HUES48 (cell line): ENCODE data around the gene JAZF1.

Experiments used
- H3K27ac ChIP-seq: one replicate; pipeline ENCODE4 v1.7.0; 2013; ENCODE audit warnings: low read depth, low read length, inconsistent platforms
- H3K27me3 ChIP-seq: 2 replicates; pipeline ENCODE4 v1.6.1; 2013; ENCODE audit warnings: mild to moderate bottlenecking, low read length; ENCODE audit not compliant: control insufficient read depth, insufficient read depth
- H3K36me3 ChIP-seq: 2 replicates; pipeline ENCODE4 v1.6.1; 2013; ENCODE audit warnings: low read length; ENCODE audit not compliant: control insufficient read depth, insufficient read depth
- H3K4me1 ChIP-seq: 2 replicates; pipeline ENCODE4 v1.6.1; 2013; ENCODE audit warnings: mild to moderate bottlenecking, low read length; ENCODE audit not compliant: control insufficient read depth, insufficient read depth
- H3K4me3 ChIP-seq: 2 replicates; pipeline ENCODE4 v1.5.1; 2013; ENCODE audit warnings: mild to moderate bottlenecking, low read depth, low read length
- H3K9ac ChIP-seq: 2 replicates; pipeline ENCODE4 v1.6.1; 2013; ENCODE audit warnings: mild to moderate bottlenecking, low read depth, low read length, moderate library complexity
- H3K9me3 ChIP-seq: 2 replicates; pipeline ENCODE4 v1.6.1; 2013; ENCODE audit warnings: low read length; ENCODE audit not compliant: control insufficient read depth, insufficient read depth

The JAZF1 gene

DNA sequence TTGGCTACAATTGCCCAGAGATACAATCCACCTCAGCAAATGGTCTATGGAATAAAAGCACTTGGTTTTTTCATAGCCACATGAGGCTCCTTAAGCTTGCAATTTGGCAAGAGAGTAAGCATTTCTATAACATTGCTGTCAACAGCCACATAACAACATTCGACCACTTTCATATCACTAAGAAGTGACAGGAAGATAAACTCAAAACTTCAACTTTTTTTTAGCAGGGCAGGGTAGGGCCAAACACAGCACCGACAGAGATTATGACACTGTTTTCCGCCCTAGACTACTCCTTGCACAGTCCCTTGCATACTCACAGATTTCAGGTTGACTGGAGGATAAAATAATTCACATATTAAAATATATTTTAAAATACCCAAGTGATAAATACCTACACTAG is 185.4 kb downstream of the JAZF1 start:
- no peak overlapping the region for H3K4me3 ChIP-seq
- peaks cover 7% of the 10 kb centered on the region for H3K4me1 ChIP-seq
- peaks cover 3% of the 10 kb centered on the region; the same call in 1 of the 2 replicates for H3K36me3 ChIP-seq
- H3K27me3 ChIP-seq: no peaks in the 10 kb centered on the region
- H3K27ac ChIP-seq: no peak overlapping the region
- no peak overlapping the region for H3K9ac ChIP-seq
- no peaks in the 10 kb centered on the region for H3K9me3 ChIP-seq

DNA sequence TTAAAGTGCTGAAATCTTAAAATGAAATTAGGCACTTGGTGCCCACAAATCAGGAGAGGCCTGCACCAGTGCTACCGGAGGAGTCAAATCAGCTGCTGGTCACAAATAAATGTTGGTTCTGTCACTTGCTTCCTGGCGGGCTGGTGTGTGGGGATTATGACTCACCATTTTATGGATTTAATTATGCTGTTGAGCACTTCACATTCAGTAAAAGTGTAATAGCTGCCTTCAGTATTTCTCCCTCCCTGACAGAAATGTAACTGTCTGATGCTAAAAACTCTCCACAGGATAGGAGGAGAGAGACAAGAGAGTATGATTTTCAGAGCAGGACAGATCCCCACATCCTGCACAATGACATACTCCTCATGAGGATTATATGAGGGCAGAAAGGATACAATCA is 186.0 kb downstream of the JAZF1 start:
- no peaks in the 10 kb centered on the region for H3K9me3 ChIP-seq
- peaks cover 3% of the 10 kb centered on the region; the same call in 1 of the 2 replicates for H3K36me3 ChIP-seq
- H3K9ac ChIP-seq: no peak overlapping the region
- H3K27ac ChIP-seq: no peak overlapping the region
- no peak overlapping the region for H3K4me3 ChIP-seq
- H3K4me1 ChIP-seq: peaks cover 7% of the 10 kb centered on the region
- H3K27me3 ChIP-seq: no peaks in the 10 kb centered on the region

DNA sequence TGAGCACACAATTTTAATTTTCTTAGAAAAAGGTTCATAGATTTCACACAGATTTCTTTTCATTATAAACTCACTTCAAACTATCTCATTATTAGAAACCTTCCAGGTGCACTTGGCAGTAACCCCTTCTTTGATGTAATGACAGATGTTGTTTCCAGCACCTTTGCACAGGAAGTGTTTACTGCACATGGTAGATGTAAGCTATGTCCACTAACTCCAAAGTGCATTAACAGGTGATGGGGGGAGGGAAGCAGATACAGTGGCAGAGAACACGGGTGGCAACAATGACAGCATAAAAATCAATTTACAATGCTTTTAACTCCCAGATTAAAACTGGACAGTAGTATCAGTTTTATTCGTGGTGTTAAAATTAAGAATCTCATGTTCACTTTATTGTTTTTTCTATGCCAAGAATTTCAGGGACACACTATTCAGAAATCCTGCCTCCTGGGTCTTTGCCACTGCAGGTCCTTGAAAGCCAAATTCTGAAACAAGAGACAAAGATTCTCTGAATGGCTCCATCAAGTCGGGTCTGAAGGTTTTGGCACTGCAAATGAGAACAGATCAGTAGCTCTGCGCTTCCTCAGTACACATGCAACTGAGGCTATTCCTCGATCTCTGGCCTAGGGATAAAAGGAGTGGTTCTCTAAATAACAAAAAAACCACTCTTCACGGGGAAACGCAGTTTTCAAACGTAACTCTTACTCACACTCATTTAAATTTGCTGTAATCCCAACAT is 187.7 kb downstream of the JAZF1 start:
- no peak overlapping the region for H3K9ac ChIP-seq
- H3K4me3 ChIP-seq: no peak overlapping the region

DNA sequence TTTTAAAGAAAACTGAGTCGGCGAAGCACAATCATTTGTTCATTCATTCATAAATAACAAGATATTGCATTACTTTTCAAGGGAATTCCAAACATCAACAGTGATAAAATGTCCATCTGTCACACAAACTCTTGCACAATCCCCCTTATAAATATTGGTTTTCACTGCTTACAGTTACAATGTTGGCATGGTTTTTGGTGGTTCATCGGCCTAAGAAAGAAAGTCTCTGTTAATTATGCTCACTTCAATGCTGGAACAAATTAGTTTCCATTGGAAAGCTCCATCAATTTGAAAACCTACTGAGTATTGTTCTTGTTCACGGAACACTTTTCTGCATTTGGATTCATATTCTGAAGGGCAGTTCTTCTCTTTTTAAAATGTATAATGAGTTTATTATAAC is 188.5 kb downstream of the JAZF1 start:
- Histone ChIP-seq H3K27ac (no peak overlapping the region), H3K9ac (no peak overlapping the region), H3K4me3 (no peak overlapping the region), H3K36me3 (peaks cover 3% of the 10 kb centered on the region; the same call in 1 of the 2 replicates), H3K9me3 (no peaks in the 10 kb centered on the region; the same call in 1 of the 2 replicates), H3K27me3 (no peaks in the 10 kb centered on the region), H3K4me1 (peaks cover 7% of the 10 kb centered on the region)

More for the DNA sequence above, 187.7 kb downstream of the JAZF1 start:
- Histone ChIP-seq H3K27ac (no peak overlapping the region), H3K9me3 (no peaks in the 10 kb centered on the region; the same call in 1 of the 2 replicates), H3K27me3 (no peaks in the 10 kb centered on the region), H3K4me1 (peaks cover 7% of the 10 kb centered on the region), H3K36me3 (peaks cover 3% of the 10 kb centered on the region; the same call in 1 of the 2 replicates)

DNA sequence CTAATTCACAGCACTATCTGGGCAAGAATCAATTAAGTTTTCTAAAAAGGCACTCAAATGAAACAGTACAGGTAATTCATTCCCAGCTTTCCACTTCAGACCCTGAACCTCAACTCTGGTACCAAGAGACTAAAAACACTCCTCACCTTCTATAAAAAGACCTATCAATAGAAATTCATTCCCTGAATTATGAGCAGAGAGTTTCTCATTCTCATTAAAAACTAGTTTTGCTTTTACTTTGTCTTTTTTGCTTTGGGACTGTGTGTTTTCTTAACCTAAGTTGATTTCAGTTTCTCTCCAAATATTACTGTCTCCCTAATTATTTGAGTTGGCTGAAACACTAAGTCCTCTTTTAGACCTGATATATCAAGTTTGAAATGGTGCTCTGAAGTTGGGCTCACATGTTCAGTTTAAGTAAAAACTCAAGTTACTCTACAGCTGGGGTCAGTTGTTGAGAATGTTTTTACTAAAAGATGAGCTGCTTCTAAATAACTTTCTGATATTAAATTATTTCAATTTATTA is 189.5 kb downstream of the JAZF1 start:
- H3K9ac ChIP-seq: no peak overlapping the region
- H3K4me3 ChIP-seq: no peak overlapping the region
- peaks cover 7% of the 10 kb centered on the region for H3K4me1 ChIP-seq
- H3K27ac ChIP-seq: no peak overlapping the region
- peaks cover 3% of the 10 kb centered on the region; the same call in 1 of the 2 replicates for H3K36me3 ChIP-seq
- no peaks in the 10 kb centered on the region; the same call in 1 of the 2 replicates for H3K9me3 ChIP-seq
- H3K27me3 ChIP-seq: no peaks in the 10 kb centered on the region

DNA sequence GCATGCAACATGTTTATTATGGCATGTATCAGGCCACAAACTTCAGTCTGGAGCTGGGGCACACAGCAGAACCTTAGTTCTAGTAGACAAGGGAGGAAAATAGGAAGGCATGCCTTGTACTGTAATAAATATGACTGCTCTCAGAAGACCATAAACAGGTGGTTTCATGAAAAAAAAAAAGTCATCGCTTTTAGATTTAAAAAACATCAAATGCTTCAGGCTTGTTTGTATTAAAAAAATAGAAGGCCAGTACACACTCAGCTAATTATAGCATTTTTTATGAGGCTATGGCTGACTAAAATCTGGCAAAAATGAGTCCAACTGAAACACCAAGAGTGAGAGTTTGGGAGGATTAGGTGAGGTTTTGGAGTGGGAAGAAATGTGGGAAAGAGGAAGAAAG is 204.1 kb downstream of the JAZF1 start:
- Histone ChIP-seq H3K27ac (no peak overlapping the region), H3K4me3 (no peak overlapping the region), H3K27me3 (no peaks in the 10 kb centered on the region), H3K9me3 (0 out of 2 replicates have a peak, but pooled peaks cover under 1% of the 10 kb centered on the region), H3K9ac (no peak overlapping the region), H3K36me3 (no peaks in the 10 kb centered on the region), H3K4me1 (no peaks in the 10 kb centered on the region)

DNA sequence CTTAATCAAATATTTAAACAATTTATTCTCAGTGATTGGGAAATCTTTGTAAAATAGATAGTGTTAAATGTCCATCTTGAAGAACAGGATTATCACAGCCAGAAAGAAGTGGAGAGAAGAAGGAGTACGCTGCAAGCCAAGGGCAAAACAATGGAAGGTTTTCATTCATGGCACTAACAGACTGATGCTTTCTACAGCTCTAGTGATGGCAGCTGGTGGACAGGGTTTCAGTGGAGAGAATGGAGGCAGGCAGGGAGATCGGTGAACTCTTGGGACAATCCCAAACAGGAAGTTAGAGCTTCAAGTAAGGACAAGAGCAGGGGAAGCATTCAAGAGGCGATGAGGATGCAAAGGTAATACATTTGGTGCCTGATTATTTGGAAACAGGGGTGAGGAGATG is 207.0 kb downstream of the JAZF1 start:
- Histone ChIP-seq H3K36me3 (no peaks in the 10 kb centered on the region), H3K9ac (no peak overlapping the region), H3K4me1 (no peaks in the 10 kb centered on the region), H3K27ac (no peak overlapping the region), H3K9me3 (no peaks in the 10 kb centered on the region), H3K27me3 (no peaks in the 10 kb centered on the region), H3K4me3 (no peak overlapping the region)

DNA sequence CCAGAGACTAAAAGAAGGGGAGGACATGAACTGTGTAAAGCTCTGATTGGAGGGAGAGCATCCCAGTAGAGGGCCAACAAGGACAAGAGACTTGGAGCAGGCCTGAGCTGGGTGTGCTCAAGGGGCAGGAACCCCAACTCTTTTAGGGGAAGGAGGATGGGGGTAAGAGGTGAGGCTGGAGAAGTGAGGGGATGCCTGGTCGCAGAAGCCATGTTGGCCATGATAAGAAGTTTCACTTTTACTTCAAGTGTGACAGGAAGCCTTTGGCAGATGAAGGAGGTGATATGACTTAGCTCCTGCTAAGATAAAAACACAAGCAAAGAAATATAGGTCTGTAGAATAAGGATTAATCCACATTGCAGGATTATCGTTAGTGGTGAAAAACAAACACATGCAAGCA is 208.3 kb downstream of the JAZF1 start:
- Histone ChIP-seq H3K9ac (no peak overlapping the region), H3K9me3 (no peaks in the 10 kb centered on the region), H3K27me3 (no peaks in the 10 kb centered on the region), H3K4me1 (no peaks in the 10 kb centered on the region), H3K36me3 (no peaks in the 10 kb centered on the region), H3K4me3 (no peak overlapping the region), H3K27ac (no peak overlapping the region)

DNA sequence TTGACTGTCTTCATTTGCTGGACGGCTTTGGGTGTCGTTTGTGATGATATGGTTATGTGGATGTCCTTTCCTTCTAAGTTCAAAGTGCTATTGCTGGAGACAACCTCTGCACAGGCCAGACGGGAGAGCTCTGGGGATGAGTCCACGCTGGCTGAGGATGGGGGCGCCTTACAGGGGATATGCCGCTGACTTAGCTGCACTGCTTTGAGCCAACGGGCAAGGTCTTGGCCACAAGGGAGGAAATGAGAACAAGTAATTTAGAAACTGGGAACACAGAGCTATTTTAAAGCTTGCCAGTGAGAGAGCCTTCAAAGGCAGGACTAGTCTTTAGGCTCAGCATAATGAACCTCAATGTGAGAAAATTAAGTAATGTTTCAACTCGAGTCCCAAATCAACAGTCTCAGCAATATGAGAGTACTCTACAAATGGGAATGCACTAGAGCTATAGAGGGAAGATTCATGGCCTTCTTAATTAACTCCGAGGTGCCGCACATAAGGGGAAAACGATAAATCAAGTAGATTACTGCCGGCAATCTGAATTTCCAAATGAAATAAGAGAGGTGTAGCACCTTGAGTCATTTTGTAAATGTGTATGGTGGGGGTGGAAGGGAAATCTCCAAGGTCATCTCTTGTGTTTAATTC is 209.3 kb downstream of the JAZF1 start:
- no peaks in the 10 kb centered on the region for H3K36me3 ChIP-seq
- H3K4me1 ChIP-seq: no peaks in the 10 kb centered on the region
- no peaks in the 10 kb centered on the region for H3K9me3 ChIP-seq
- no peak overlapping the region for H3K27ac ChIP-seq
- H3K9ac ChIP-seq: no peak overlapping the region
- H3K27me3 ChIP-seq: no peaks in the 10 kb centered on the region
- no peak overlapping the region for H3K4me3 ChIP-seq

DNA sequence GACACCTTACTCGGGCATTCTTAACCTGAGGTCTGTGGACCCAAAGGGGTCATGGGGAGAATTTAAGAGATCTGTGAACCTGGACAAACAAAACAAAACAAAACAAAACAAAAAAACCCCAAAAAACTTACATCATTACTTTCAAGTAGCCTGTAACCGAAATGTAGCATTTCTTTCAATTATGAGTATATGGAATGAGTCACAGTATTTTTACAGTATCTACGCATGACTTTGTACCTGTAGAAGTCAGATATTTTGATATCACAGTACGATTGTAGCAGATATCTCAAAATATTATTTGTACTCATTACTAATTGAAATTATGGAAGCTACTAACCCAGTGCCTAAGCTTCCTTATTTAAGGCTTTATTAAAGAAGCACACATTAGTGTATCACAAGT is 210.2 kb downstream of the JAZF1 start:
- Histone ChIP-seq H3K9ac (no peak overlapping the region), H3K27me3 (no peaks in the 10 kb centered on the region), H3K4me3 (no peak overlapping the region), H3K27ac (no peak overlapping the region), H3K4me1 (no peaks in the 10 kb centered on the region), H3K9me3 (no peaks in the 10 kb centered on the region), H3K36me3 (no peaks in the 10 kb centered on the region)

DNA sequence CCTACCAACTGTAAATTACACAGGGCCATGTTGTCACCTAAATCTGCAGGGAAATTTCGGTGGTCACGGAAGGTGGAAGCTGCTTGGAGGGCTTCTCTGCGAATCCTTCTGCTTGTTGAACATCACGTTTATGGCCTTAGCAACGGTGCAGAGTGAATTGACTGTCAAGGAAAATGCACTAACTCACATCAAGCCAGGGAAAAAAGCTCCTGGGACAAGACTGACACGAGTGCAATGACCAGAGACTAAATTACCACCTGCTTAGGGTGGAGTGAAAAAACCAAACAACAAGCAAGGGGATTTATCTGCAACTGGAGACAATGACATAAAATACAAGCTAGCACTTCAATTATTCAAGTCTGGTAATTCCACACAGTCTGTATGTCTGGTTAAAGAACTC is 211.2 kb downstream of the JAZF1 start:
- Histone ChIP-seq H3K4me1 (no peaks in the 10 kb centered on the region), H3K36me3 (no peaks in the 10 kb centered on the region), H3K27ac (no peak overlapping the region), H3K9ac (no peak overlapping the region), H3K9me3 (no peaks in the 10 kb centered on the region), H3K4me3 (no peak overlapping the region), H3K27me3 (no peaks in the 10 kb centered on the region)
